T-helper 1 cell treated with Interleukin-12 subunit alpha and Interleukin-12 subunit beta and Interleukin-4 antibody, amounts not matched to agents 30 μg/mL and 1 μg/mL, for 36 hours (primary cell): Measurements from ENCODE around the gene TBC1D7.

Experiments
- H3K27ac Mint-ChIP-seq: one replicate; pipeline ENCODE4 v1.8.0; 2021; ENCODE audit warnings: mild to moderate bottlenecking, mixed read lengths
- H3K27me3 Mint-ChIP-seq: one replicate; pipeline ENCODE4 v1.8.0; 2021; ENCODE audit warnings: low read depth, mixed read lengths
- H3K36me3 Mint-ChIP-seq: one replicate; pipeline ENCODE4 v1.8.0; 2021; ENCODE audit warnings: low read depth, mixed read lengths
- H3K4me1 Mint-ChIP-seq: one replicate; pipeline ENCODE4 v1.8.0; 2021; ENCODE audit warnings: low read depth, mixed read lengths
- H3K4me3 Mint-ChIP-seq: one replicate; pipeline ENCODE4 v1.8.0; 2021; ENCODE audit warnings: mild to moderate bottlenecking, moderate library complexity, mixed read lengths
- H3K9me3 Mint-ChIP-seq: one replicate; pipeline ENCODE4 v1.8.0; 2021; ENCODE audit warnings: mixed read lengths

Gene TBC1D7

DNA sequence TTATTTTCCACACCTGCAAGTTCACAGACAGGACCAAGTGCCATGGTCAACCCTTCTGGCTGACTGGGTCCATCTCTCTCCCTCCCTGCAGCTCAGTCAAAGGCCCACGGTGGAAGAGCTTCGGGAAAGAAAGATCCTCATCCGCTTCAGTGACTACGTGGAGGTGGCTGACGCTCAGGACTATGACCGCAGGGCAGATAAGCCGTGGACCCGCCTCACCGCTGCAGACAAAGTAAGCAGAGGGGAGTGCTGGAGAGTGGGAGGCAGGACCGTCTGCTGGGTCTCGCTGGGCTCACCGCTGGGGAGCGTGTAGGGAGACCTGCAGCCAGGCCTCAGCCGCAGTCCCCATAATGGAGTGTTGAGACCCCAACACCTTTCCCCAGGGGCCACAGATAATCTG is 45.0 kb downstream of the TBC1D7 start:
- Mint-ChIP-seq H3K4me3 (no peak overlapping the region), H3K9me3 (peaks cover 25% of the 10 kb centered on the region), H3K36me3 (peaks cover 20% of the 10 kb centered on the region), H3K27me3 (no peaks in the 10 kb centered on the region), H3K4me1 (no peaks in the 10 kb centered on the region), H3K27ac (peak overlapping the region; percentile 27)

DNA sequence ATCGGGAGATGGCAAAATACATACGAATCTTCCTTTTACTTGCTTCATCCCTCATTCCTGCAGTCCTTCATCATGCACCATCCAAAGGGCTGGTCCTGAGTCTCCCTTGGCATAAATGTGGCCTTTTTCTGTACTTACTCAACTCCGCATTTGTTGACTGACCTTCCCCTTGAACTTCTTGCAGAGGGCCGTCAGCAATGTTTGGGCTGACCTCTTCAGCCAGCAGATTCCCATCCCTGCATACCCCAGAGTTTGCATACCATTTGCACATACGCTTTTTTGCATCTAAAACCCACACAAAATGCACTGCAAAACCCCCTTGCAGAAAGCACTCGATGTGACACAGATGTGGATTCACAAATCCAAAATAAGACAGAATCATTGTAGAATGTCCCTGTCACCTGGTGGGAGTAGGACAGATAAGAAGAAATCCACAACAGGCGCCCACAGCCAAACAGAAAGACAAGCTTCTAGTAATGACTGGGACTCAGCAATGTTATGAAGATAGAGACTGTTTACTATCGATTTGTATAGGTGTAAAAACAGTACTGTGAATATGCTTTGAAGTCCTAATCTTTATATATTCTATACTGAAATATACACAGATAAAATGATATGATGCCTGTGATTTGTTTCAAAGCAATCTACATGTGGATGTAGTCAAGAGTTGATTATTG is 45.8 kb downstream of the TBC1D7 start:
- peaks cover 21% of the 10 kb centered on the region for H3K9me3 Mint-ChIP-seq
- peaks cover 3% of the 10 kb centered on the region for H3K4me1 Mint-ChIP-seq
- peaks cover 18% of the 10 kb centered on the region for H3K36me3 Mint-ChIP-seq
- H3K27ac Mint-ChIP-seq = no peak overlapping the region
- H3K4me3 Mint-ChIP-seq = no peak overlapping the region
- H3K27me3 Mint-ChIP-seq = no peaks in the 10 kb centered on the region

DNA sequence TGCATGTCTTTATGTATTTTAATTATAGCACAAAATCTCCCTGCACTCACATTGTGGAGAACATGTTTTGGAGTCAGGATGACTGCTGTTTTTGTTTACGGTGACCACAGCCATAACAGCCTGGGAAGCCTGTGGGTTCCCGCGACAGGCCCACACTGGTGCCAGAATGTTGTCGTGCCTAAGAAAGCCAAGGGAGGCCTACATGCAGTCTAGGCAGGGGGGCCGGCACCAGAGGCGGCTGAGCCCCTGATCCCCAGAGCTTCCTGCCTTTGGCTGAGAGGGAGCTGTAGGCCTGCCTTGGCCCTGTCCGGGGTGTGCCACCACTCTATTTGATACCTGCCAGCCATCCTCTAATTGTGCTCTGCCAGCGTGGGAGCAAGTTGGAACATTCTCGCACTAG is 46.7 kb downstream of the TBC1D7 start:
- peaks cover 3% of the 10 kb centered on the region for H3K4me1 Mint-ChIP-seq
- no peaks in the 10 kb centered on the region for H3K27me3 Mint-ChIP-seq
- peaks cover 12% of the 10 kb centered on the region for H3K36me3 Mint-ChIP-seq
- H3K9me3 Mint-ChIP-seq = peaks cover 12% of the 10 kb centered on the region
- no peak overlapping the region for H3K27ac Mint-ChIP-seq
- no peak overlapping the region for H3K4me3 Mint-ChIP-seq

DNA sequence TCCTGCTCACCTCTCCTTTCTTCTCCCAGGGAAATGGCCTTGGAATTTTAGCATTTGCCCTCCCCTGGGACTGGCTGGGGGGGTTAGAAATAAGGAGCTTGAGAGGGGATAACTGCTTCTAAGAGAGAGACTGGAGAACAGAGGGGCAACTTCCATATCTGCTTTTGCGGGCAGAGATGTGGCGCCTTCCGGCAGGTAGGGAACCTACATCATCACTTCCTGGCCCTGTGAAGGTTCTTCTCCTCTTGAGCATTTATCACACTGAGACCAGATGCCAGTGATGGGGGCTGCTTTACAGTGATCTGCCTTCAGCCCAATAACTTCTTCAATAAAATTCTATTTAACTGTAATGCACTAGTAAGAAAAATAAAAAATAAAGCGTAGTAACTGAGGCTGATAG is 48.1 kb downstream of the TBC1D7 start:
- Mint-ChIP-seq H3K36me3 (peaks cover 1% of the 10 kb centered on the region), H3K27ac (no peak overlapping the region), H3K9me3 (no peaks in the 10 kb centered on the region), H3K4me1 (peaks cover 5% of the 10 kb centered on the region), H3K4me3 (no peak overlapping the region), H3K27me3 (no peaks in the 10 kb centered on the region)

DNA sequence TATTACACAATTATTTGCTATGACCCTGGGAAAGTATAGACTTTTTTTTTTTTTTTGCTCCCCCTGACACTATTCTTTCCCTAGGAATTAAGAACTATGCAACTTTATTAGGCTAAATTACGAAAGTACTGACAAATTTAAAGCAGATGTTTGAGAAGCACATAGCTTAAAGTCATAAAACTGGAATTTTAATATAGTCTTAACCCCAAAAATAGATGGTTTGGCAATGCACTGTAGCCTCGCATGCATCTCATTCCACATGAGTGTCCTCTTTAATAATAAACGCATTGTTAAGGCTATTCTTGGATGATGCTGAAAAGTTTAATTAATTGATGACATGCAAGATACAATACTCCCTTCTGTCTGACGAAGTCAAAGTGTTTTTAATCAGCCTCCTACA is 49.3 kb downstream of the TBC1D7 start:
- no peak overlapping the region for H3K27ac Mint-ChIP-seq
- peaks cover 1% of the 10 kb centered on the region for H3K36me3 Mint-ChIP-seq
- H3K9me3 Mint-ChIP-seq = no peaks in the 10 kb centered on the region
- H3K4me1 Mint-ChIP-seq = peaks cover 13% of the 10 kb centered on the region
- H3K27me3 Mint-ChIP-seq = no peaks in the 10 kb centered on the region
- H3K4me3 Mint-ChIP-seq = no peak overlapping the region

DNA sequence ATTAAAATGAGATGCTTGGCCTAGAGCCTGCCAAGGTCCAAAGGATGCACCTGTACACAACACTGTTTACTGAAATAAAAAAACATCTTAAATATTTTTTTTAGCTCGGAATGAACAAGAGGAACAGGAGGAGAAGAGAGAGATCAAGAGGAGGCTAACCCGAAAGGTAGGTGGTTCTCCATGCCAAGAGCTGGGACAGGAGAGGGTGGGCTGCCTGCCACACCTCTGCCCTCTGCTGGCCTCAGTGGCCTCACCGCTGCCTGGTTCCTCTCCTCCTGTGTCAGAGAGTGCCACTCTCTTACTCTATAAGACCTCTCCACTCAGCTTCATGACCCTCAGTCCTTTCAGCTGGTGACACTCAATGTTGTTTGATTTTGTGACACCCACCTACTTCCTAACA is 50.2 kb downstream of the TBC1D7 start:
- Mint-ChIP-seq H3K9me3 (no peaks in the 10 kb centered on the region), H3K4me1 (peaks cover 21% of the 10 kb centered on the region), H3K36me3 (peaks cover 1% of the 10 kb centered on the region), H3K27me3 (no peaks in the 10 kb centered on the region), H3K4me3 (no peak overlapping the region), H3K27ac (no peak overlapping the region)

DNA sequence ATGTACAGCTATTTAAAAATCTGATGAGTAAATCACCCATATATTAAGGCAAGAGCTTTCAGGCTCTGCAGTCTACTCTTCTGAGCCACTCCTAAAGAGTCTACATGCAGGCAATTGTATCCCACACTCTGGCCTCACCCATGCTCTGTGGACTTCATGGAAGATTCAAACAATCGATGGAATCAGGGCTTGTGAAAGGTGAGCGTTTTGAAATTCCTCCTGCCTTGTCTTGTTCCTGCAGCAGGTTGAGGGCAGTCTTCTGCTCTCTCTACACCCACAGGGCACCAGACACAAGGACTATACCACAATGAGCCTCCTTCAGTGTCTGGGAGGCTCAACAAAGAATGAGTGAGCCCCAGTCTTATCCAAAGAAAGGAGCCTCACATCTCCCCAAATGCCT is 51.1 kb downstream of the TBC1D7 start:
- peaks cover 1% of the 10 kb centered on the region for H3K36me3 Mint-ChIP-seq
- peaks cover 7% of the 10 kb centered on the region for H3K27me3 Mint-ChIP-seq
- H3K27ac Mint-ChIP-seq = no peak overlapping the region
- H3K9me3 Mint-ChIP-seq = no peaks in the 10 kb centered on the region
- no peak overlapping the region for H3K4me3 Mint-ChIP-seq
- peaks cover 23% of the 10 kb centered on the region for H3K4me1 Mint-ChIP-seq

DNA sequence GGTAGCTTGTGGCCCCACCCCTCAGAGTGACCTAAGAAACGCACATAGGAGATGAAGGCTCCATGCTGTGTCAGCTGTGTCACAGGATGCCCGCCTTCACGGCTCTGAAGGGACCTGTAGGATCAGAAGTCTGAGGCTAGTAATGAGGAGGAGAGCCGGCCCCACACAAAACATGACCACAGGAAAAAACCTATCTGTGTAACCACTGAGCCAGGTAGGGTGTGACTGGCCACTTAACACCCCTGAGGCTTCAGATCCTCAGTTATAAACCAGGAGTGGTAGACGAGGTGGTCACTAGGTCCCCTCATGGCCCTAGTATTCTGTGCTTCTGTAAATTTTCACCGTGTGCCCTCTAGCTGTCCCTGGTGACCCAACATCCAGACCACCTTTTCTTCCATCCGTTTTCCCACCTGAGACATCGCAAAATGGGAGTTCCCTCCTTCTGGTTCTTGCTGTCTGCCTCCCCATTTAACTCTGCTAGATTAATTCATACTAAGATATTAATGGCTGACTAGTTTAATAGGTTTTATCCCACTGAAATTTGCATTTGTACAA is 52.8 kb downstream of the TBC1D7 start:
- H3K4me3 Mint-ChIP-seq = no peak overlapping the region
- no peak overlapping the region for H3K27ac Mint-ChIP-seq
- H3K36me3 Mint-ChIP-seq = peaks cover 1% of the 10 kb centered on the region
- no peaks in the 10 kb centered on the region for H3K9me3 Mint-ChIP-seq
- H3K4me1 Mint-ChIP-seq = peaks cover 25% of the 10 kb centered on the region
- H3K27me3 Mint-ChIP-seq = peaks cover 16% of the 10 kb centered on the region

DNA sequence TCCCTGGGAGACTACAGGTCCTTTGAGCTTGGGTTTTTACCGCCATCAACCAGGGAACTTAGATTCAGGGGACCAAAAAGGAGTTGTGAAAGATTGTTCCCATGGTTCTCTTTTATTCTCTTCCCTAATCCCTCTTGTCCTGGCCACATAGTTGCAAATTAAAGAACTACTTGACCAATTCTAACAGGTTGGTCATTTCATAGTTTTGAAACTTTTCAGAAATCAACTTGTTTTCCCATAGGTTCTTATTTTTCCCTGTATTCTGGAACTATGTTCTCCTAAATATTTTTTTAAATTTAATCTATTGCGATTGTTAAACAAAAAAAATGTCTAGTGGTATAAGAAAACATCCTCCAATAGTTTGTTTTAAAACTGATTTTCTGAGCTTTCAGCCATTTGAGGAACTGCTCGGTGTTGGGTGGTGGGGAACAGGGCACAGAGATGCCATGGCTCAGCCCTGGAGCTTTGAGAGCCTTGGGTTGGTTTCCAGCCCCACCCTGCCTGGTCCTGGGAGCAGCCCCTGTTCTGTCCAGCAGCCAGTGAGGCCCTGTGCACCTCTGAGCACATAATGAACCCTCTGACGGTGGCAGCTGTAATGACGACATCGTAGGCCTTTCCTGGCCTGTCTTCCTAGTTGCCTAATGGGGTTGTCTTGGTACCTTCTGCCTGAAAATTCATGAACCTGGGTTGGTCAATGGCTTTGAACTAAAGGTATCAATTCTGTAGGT is 53.5 kb downstream of the TBC1D7 start:
- Mint-ChIP-seq H3K4me3 (no peak overlapping the region), H3K36me3 (peaks cover 1% of the 10 kb centered on the region), H3K27me3 (peaks cover 17% of the 10 kb centered on the region), H3K27ac (no peak overlapping the region), H3K4me1 (peaks cover 25% of the 10 kb centered on the region), H3K9me3 (no peaks in the 10 kb centered on the region)

DNA sequence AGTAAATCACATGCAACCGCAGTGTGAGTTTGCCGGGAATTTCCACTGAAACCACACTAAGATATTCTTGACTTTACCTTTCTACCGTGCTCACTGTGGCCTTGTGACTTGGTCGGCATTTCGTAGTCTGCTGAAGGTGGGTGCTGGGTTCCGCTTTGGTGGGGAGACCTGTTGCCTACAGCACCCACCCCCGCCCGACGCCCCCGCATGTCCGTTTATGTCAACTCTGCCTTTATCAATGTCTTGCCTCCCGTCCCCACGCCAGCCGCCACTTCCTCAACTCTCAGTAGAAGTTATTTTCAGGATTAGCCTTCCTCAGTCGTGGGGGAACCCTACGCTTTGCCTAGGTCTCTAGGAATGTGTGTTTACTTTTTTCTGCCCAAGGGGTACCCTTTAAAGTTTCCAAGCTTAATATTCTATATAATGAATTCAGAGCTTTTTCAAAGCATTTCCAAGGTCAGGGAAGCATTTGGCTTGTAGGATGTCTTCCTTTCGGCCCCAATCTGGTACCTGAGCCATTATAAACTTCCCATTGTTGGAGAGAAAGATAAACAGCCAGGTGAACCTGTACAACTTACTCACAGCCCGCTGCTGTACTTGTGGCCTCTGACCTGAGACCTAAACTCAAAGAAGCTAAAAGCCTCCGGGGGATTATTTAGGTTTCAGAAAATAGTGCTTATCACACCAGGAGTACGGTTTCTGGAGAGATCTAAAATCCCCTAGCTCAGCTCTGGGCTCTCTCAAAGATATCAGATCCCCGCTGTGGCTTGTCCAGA is 54.2 kb downstream of the TBC1D7 start:
- Mint-ChIP-seq H3K36me3 (peaks cover 2% of the 10 kb centered on the region), H3K27me3 (peaks cover 19% of the 10 kb centered on the region), H3K27ac (peak overlapping the region; percentile 52), H3K9me3 (no peaks in the 10 kb centered on the region), H3K4me3 (peak overlapping the region; percentile 43), H3K4me1 (peaks cover 25% of the 10 kb centered on the region)

DNA sequence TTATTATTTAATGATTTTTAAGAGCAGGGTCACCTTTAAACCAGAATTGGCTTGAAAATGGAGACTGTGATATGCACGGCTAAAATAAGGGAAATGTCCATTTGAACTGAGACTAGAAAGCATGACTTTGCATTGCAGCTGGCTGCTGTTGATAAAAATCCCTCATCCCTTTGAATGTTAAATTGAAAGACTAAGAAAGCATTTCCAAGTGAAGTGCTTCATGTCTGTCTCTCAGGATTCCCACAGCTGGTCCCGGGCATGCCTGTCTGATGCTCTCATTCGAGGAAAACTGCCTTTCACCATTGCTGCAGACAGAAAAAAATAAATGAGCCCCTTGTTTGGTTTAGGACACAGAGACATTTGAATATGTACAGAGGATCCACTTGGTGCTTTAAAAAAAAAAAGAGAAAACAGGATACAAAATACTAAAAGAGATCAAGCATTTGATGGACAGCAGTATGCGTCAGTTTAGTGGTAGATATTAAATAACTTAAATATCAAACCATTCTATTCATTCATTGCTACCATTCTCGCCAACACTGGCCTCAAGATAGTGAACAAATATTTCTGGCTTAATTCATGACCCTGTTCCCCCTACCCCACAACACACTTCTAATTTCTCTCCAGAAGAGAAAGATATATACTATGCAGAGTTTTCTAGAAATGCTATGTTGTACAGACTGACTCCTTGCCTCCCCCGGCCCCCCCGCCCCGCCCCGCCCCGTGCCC is 55.0 kb downstream of the TBC1D7 start:
- peaks cover 25% of the 10 kb centered on the region for H3K4me1 Mint-ChIP-seq
- peaks cover 2% of the 10 kb centered on the region for H3K36me3 Mint-ChIP-seq
- H3K27me3 Mint-ChIP-seq = peaks cover 19% of the 10 kb centered on the region
- peak overlapping the region; percentile 43 for H3K4me3 Mint-ChIP-seq
- H3K27ac Mint-ChIP-seq = no peak overlapping the region
- H3K9me3 Mint-ChIP-seq = no peaks in the 10 kb centered on the region

DNA sequence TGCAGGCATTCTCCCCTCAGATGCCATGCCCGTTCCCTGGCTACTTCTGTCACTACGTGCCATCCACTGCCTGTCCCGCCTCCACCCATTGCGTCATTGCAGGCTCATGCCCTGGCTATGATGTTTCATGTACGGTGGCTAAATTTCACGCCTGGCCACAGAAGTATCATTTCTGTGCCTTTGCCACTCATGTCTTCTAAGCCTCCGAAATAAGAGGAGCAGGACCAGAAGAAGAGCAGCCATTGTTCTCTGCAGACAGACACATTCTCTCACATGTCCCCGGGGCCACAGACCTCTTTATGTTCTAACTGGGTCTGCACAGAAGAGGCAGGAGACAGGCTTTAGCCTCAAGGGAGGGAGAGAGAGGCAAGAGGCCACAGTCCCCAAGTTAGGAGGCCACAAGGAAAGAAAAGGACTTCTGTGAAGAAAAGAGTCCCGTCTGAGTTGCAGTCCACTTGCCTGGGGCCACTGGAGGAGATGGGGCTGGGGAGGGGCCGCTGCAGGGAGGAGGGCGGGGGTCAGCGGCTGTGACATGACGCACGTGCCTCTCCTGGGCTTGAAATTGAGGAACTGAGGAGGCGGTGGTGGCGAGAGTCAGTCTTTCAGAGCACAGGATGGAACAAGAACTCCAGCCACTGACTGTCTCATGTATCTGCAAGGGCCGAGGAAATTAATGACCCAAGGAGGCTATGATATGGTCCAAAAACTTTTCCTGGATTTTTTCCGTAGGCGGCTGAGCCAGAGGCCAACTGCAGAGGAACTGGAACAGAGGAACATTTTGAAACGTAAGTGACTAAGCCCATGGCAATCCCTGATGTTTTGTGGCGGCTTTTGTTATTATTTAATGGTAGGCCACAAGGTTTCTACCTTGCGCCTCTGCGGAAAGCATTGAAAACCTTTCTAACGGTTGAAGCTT is 55.9 kb downstream of the TBC1D7 start:
- Mint-ChIP-seq H3K27me3 (peaks cover 19% of the 10 kb centered on the region), H3K4me3 (no peak overlapping the region), H3K27ac (no peak overlapping the region), H3K9me3 (no peaks in the 10 kb centered on the region), H3K4me1 (peaks cover 22% of the 10 kb centered on the region), H3K36me3 (peaks cover 4% of the 10 kb centered on the region)

DNA sequence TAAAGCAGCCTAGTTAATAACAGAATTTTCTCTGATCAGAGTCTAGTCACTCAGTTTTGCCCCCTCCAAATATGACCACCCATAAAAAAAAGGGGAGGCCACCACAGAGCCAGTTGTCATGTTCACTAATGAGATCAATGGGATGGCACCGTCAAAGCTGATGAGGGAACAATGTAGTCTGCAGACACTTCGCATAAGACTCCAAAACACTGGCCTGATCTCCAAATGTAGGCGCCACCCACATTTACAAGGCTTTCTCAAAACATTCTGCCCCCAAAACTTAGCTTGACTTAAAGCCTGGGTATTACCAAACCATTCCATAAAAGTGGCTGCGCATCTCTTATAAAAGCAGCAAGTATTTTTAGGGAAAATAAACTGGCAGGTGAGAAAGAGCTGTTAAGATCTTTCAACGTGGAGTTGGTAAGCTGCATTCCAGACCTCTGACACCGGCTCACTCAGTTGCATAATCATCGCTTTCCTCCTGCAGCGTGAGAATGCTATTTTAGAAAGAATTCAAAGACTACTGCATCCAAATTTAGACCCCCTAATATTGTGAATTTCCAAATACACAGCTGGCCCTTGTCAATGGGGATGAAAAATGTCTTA is 59.3 kb downstream of the TBC1D7 start:
- Mint-ChIP-seq H3K36me3 (peaks cover 9% of the 10 kb centered on the region), H3K27ac (no peak overlapping the region), H3K4me3 (no peak overlapping the region), H3K4me1 (peaks cover 16% of the 10 kb centered on the region), H3K27me3 (peaks cover 30% of the 10 kb centered on the region), H3K9me3 (peaks cover 7% of the 10 kb centered on the region)
